HepG2 (cell line): ENCODE data around the gene KCNA3. TPM values are rescaled to one million over a fixed set of nuclear protein-coding genes. Genes with fewer than 3 reads are reported as not detected.

Experiments
- ATAC-seq: fragments of 200-7000 bp; cut with Tn5 transposase; 3 replicates; pipeline ENCODE4 v1.9.1; 2020; ENCODE audit warnings: mild to moderate bottlenecking, moderate library complexity
- BruUV-seq: library from RNA; stranded (reverse); fragments of 400-500 nt; replicated peaks from 2 replicates; lab custom pipeline; 2021; lab: Mats Ljungman, UMichigan
- CTCF ChIA-PET: fragments of 300-600 bp; formaldehyde crosslinking; extraction: SDS; loops from one replicate; lab custom pipeline; 2021; ENCODE audit warnings: low total read pairs, inconsistent platforms, low intra/inter-chr PET ratio; lab: Yijun Ruan, JAX
- POLR2A ChIA-PET: fragments of 350-600 bp; sonication (Branson Sonifier 250); formaldehyde crosslinking; loops from one replicate; lab custom pipeline; 2020; ENCODE audit warnings: antibody characterized with exemption, inconsistent platforms; lab: Yijun Ruan, JAX
- DNase-seq: peaks from one replicate; pipeline ENCODE4 v3.0.0-alpha.2; 2015; ENCODE audit warnings: low spot score
- FAIRE-seq: peaks from 3 replicates; lab custom pipeline; 2011; peaks lifted over from hg19 to GRCh38; lab: Jason Lieb, UNC
- H2AFZ ChIP-seq: one replicate; pipeline ENCODE4 v1.6.1; 2011; ENCODE audit warnings: low read length, inconsistent platforms
- H3K27ac ChIP-seq: fragments of 300-600 bp; 3 replicates; pipeline ENCODE4 v1.8.0; 2011; ENCODE audit warnings: mixed run types, mild to moderate bottlenecking, mixed read lengths, low read length, inconsistent platforms; ENCODE audit not compliant: insufficient read depth; ENCODE audit errors: extremely low read length
- H3K27me3 ChIP-seq, 2 experiments: fragments of 200-600 bp in 1 of 2; 2 replicates in 1 of 2; 3 replicates in 1 of 2; pipeline versions ENCODE4 v1.6.0 to v1.8.0; 2011; ENCODE audit warnings: low read length in 2 of 2, mild to moderate bottlenecking in 2 of 2, moderate library complexity in 2 of 2, inconsistent platforms in 1 of 2; ENCODE audit not compliant: insufficient read depth in 2 of 2, control insufficient read depth in 1 of 2
- H3K36me3 ChIP-seq, 2 experiments: fragments of 200-600 bp in 1 of 2; replicated peaks in 1 of 2; 2 replicates in 1 of 2; 3 replicates in 1 of 2; pipeline versions ENCODE4 v1.5.1 to v1.8.0; 2011; ENCODE audit warnings: low read length in 2 of 2, inconsistent platforms in 1 of 2; ENCODE audit not compliant: insufficient read depth in 2 of 2, control insufficient read depth in 1 of 2
- H3K4me1 ChIP-seq: 2 replicates; pipeline ENCODE4 v1.5.1; 2012; ENCODE audit warnings: low read length, inconsistent platforms; ENCODE audit not compliant: insufficient read depth
- H3K4me2 ChIP-seq: 2 replicates; pipeline ENCODE4 v1.6.0; 2011; ENCODE audit warnings: low read depth, low read length, inconsistent platforms
- H3K4me3 ChIP-seq, 3 experiments: fragments of 200-600 bp in 1 of 3; sonication (generic), shearing (Covaris generic) in 1 of 3; replicated peaks in 1 of 3; 2 replicates each; pipeline ENCODE4 v1.5.1; 2011 to 2016; ENCODE audit warnings: low read length in 3 of 3, inconsistent platforms in 2 of 3, low read depth in 2 of 3, mild to moderate bottlenecking in 2 of 3, control low read depth in 1 of 3, mixed read lengths in 1 of 3; ENCODE audit not compliant: insufficient read depth in 1 of 3
- H3K79me2 ChIP-seq: one replicate; pipeline ENCODE4 v1.6.1; 2011; ENCODE audit warnings: low read length, inconsistent platforms; ENCODE audit not compliant: insufficient read depth
- H3K9ac ChIP-seq: 2 replicates; pipeline ENCODE4 v1.6.0; 2011; ENCODE audit warnings: mild to moderate bottlenecking, low read depth, low read length, inconsistent platforms; ENCODE audit not compliant: insufficient read depth
- H3K9me3 ChIP-seq: 2 replicates; pipeline ENCODE4 v1.5.1; 2012; ENCODE audit warnings: mild to moderate bottlenecking, low read length
- H4K20me1 ChIP-seq: 2 replicates; pipeline ENCODE4 v1.6.0; 2011; ENCODE audit warnings: inconsistent platforms, mild to moderate bottlenecking, low read length, moderate library complexity; ENCODE audit not compliant: insufficient read depth
- GATA4 ChIP-seq: sonication (generic); IDR thresholded peaks from 2 replicates; pipeline ENCODE4 v1.6.1; 2016; ENCODE audit warnings: antibody characterized with exemption, low read depth, borderline replicate concordance
- GATAD1 ChIP-seq: IDR thresholded peaks from 2 replicates; pipeline ENCODE4 v1.6.1; 2016; ENCODE audit warnings: missing genetic modification reagents, missing compliant biosample characterization
- KLF6 ChIP-seq: IDR thresholded peaks from 2 replicates; pipeline ENCODE4 v1.8.0; 2016; ENCODE audit warnings: missing biosample characterization, missing genetic modification reagents
- MXD3 ChIP-seq: IDR thresholded peaks from 2 replicates; pipeline ENCODE4 v1.6.1; 2016; ENCODE audit warnings: mild to moderate bottlenecking, missing biosample characterization, missing genetic modification reagents
- NR2F2 ChIP-seq: IDR thresholded peaks from 2 replicates; pipeline ENCODE4 v1.6.1; 2012; ENCODE audit warnings: low read depth, inconsistent platforms, borderline replicate concordance
- SNRNP70 ChIP-seq: fragments of 200-400 bp; formaldehyde crosslinking; IDR thresholded peaks from 2 replicates; pipeline ENCODE4 v1.6.1; 2017; ENCODE audit warnings: mild to moderate bottlenecking, low read depth, low read length, moderate library complexity
- WGBS: methylation state at CpG from one replicate; pipeline ENCODE4 v1.1.6; 2017; ENCODE audit warnings: low lambda C conversion rate; 5-methylcytosine and 5-hydroxymethylcytosine counted together
- in situ Hi-C: cut with HindIII; loops from 2 replicates; pipeline ENCODE4 v1.10.0; 2017; ENCODE audit warnings: low pct_unique_long_range_greater_than_20kb; ENCODE audit not compliant: extremely low pct_ligation_motif_present
- intact Hi-C: fragments of 100-400 bp; cut with micrococcal nuclease; formaldehyde crosslinking; loops from one replicate; pipeline ENCODE4 v1.10.0; 2022; ENCODE audit not compliant: unreplicated experiment
- polyA plus RNA-seq, 8 experiments: library from polyadenylated mRNA; depleted of rRNA in 3 of 8; stranded (reverse) in 7 of 8; unstranded in 1 of 8; fragments of >200 nt; fragmentation: Illumina TruSeq in 4 of 8; extraction: Trizol in 4 of 8; gene quantifications; 2 replicates each; pipeline versions ENCODE4 v1.2.1 to v1.2.3, GENCODE V29; 2011 to 2016; ENCODE audit warnings: low read depth in 4 of 8, missing spikeins in 1 of 8, mixed read lengths in 1 of 8; ENCODE audit not compliant: insufficient read depth in 1 of 8
- total RNA-seq, 5 experiments: library from RNA; depleted of rRNA; stranded (reverse); fragments of >200 nt; fragmentation: Illumina TruSeq; extraction: Trizol; gene quantifications; 2 replicates each; pipeline ENCODE4 v1.2.3, GENCODE V29; 2016; ENCODE audit warnings: low read depth in 1 of 5
- TF ChIP-seq, protein P1 (sequence below): sonication (generic); formaldehyde crosslinking; IDR thresholded peaks from 2 replicates; pipeline ENCODE4 v1.4.0; 2020; ENCODE audit warnings: missing genetic modification reagents, low read depth, mild to moderate bottlenecking, borderline replicate concordance
- TF ChIP-seq, protein P2 (sequence below): sonication (generic); formaldehyde crosslinking; IDR thresholded peaks from 2 replicates; pipeline ENCODE4 v1.4.0; 2020; ENCODE audit warnings: missing genetic modification reagents
- TF ChIP-seq, protein P3 (sequence below): sonication (generic); formaldehyde crosslinking; IDR thresholded peaks from 2 replicates; pipeline ENCODE4 v1.5.1; 2020; ENCODE audit warnings: mild to moderate bottlenecking, missing genetic modification reagents, moderate library complexity

KCNA3 gene
- total and polyA plus RNA-seq, 2 of the 13 experiments (the other 11 are each of a cell fraction or from before 2014, with no cell fraction given) = not detected

DNA sequence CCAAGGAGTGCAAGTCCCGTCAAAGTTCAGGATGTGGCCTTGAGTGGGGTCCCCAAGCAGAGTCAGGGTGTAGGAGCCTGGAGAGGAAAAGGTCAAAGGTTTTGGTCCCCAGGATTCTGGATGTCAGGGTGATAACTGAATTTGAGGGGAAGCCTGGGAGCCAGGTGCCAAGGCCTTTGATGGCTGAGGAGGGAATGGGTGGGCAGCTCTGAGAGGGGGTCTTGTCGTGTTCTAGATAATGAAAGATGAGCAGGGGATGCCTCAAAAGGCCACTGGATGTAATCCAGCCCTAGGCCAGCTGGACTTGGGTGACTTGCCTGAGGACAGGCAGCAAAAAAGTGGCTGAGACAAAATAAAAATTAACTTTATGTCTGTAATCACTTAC, 41.1 kb downstream of the KCNA3 start:
- CTCF ChIA-PET = no interaction called here
- Histone ChIP-seq H3K4me2 (no peak overlapping the region), H2AFZ (no peak overlapping the region), H3K36me3 (no peaks in the 10 kb centered on the region), H3K27me3 (no peaks in the 10 kb centered on the region; a peak in 1 of 5 replicates), H3K4me1 (no peaks in the 10 kb centered on the region), H4K20me1 (no peaks in the 10 kb centered on the region), H3K9ac (no peak overlapping the region), H3K79me2 (no peaks in the 10 kb centered on the region), H3K4me3 (no peak overlapping the region), H3K9me3 (no peaks in the 10 kb centered on the region), H3K27ac (no peak overlapping the region)
- intact Hi-C loops (no loop called here), in situ Hi-C loops (loop anchor here (5.0 kb wide), 1 partner anchor 134 kb away; no protein-coding TSS in a partner anchor)
- POLR2A ChIA-PET = no interaction called here
- TF ChIP-seq, protein P1, sequence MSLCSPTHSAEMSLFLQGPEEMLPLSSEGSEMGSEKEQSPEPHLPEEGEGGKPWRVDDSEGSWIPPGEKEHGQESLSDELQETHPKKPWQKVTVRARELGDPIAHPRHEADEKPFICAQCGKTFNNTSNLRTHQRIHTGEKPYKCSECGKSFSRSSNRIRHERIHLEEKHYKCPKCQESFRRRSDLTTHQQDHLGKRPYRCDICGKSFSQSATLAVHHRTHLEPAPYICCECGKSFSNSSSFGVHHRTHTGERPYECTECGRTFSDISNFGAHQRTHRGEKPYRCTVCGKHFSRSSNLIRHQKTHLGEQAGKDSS (CRISPR knock-in tag) = no peak
- no TSS peak for BruUV-seq
- 6% methylated on average over 2 of the region's 2 CpGs for WGBS
- ATAC-seq (no peak), DNase-seq (no peak), FAIRE-seq (no peak)

GRCh38 chr1:110631836-110632620, 42.7 kb downstream of the KCNA3 start:
- no peak for DNase-seq
- no peaks in the 10 kb centered on the region for H3K36me3 ChIP-seq
- WGBS = 17% methylated on average over 6 of the region's 6 CpGs
- no peaks in the 10 kb centered on the region for H4K20me1 ChIP-seq
- no TSS peak for BruUV-seq
- ChIA-PET CTCF (interaction anchor here (1.7 to 2.1 kb wide), 2 partner anchors 133 to 150 kb away, joined by 10 to 18 read pairs; no protein-coding TSS in a partner anchor), POLR2A (no interaction called here)
- H3K4me1 ChIP-seq = no peaks in the 10 kb centered on the region
- no peaks in the 10 kb centered on the region; a peak in 1 of 5 replicates for H3K27me3 ChIP-seq
- in situ Hi-C loops = loop anchor here (5.0 kb wide), 1 partner anchor 135 kb away; no protein-coding TSS in a partner anchor
- intact Hi-C loops = no loop called here
- H3K4me2 ChIP-seq = no peak overlapping the region
- no peak overlapping the region for H3K9ac ChIP-seq
- ATAC-seq = no peak
- FAIRE-seq = no peak
- no peak overlapping the region for H3K27ac ChIP-seq
- H3K9me3 ChIP-seq = no peaks in the 10 kb centered on the region
- H3K79me2 ChIP-seq = no peaks in the 10 kb centered on the region
- H3K4me3 ChIP-seq = no peak overlapping the region
- H2AFZ ChIP-seq = no peak overlapping the region
- no peak for TF ChIP-seq KLF6 (CRISPR knock-in tag)
- TF ChIP-seq GATA4 = no peak
- no peak for TF ChIP-seq GATAD1 (CRISPR knock-in tag)
- TF ChIP-seq NR2F2 = no peak
- TF ChIP-seq, protein P2, sequence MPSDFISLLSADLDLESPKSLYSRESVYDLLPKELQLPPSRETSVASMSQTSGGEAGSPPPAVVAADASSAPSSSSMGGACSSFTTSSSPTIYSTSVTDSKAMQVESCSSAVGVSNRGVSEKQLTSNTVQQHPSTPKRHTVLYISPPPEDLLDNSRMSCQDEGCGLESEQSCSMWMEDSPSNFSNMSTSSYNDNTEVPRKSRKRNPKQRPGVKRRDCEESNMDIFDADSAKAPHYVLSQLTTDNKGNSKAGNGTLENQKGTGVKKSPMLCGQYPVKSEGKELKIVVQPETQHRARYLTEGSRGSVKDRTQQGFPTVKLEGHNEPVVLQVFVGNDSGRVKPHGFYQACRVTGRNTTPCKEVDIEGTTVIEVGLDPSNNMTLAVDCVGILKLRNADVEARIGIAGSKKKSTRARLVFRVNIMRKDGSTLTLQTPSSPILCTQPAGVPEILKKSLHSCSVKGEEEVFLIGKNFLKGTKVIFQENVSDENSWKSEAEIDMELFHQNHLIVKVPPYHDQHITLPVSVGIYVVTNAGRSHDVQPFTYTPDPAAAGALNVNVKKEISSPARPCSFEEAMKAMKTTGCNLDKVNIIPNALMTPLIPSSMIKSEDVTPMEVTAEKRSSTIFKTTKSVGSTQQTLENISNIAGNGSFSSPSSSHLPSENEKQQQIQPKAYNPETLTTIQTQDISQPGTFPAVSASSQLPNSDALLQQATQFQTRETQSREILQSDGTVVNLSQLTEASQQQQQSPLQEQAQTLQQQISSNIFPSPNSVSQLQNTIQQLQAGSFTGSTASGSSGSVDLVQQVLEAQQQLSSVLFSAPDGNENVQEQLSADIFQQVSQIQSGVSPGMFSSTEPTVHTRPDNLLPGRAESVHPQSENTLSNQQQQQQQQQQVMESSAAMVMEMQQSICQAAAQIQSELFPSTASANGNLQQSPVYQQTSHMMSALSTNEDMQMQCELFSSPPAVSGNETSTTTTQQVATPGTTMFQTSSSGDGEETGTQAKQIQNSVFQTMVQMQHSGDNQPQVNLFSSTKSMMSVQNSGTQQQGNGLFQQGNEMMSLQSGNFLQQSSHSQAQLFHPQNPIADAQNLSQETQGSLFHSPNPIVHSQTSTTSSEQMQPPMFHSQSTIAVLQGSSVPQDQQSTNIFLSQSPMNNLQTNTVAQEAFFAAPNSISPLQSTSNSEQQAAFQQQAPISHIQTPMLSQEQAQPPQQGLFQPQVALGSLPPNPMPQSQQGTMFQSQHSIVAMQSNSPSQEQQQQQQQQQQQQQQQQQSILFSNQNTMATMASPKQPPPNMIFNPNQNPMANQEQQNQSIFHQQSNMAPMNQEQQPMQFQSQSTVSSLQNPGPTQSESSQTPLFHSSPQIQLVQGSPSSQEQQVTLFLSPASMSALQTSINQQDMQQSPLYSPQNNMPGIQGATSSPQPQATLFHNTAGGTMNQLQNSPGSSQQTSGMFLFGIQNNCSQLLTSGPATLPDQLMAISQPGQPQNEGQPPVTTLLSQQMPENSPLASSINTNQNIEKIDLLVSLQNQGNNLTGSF (CRISPR knock-in tag) = no peak
- no peak for TF ChIP-seq SNRNP70
- no peak for TF ChIP-seq MXD3 (CRISPR knock-in tag)
- TF ChIP-seq, protein P3, sequence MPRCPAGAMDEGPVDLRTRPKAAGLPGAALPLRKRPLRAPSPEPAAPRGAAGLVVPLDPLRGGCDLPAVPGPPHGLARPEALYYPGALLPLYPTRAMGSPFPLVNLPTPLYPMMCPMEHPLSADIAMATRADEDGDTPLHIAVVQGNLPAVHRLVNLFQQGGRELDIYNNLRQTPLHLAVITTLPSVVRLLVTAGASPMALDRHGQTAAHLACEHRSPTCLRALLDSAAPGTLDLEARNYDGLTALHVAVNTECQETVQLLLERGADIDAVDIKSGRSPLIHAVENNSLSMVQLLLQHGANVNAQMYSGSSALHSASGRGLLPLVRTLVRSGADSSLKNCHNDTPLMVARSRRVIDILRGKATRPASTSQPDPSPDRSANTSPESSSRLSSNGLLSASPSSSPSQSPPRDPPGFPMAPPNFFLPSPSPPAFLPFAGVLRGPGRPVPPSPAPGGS (CRISPR knock-in tag) = no peak
